A673 (cell line): ENCODE data around the gene PSME3IP1. TPM values are rescaled to one million over a fixed set of nuclear protein-coding genes. Genes with fewer than 3 reads are reported as not detected.

Experiments used
- BruUV-seq: library from RNA; stranded (reverse); fragments of 400-500 nt; replicated peaks from 2 replicates; lab custom pipeline; 2021; lab: Mats Ljungman, UMichigan
- CTCF ChIA-PET: fragments of 300-600 bp; sonication (Branson Sonifier 250); formaldehyde crosslinking; loops from one replicate; lab custom pipeline; 2022; ENCODE audit warnings: antibody characterized with exemption; lab: Charles Lee
- POLR2A ChIA-PET: fragments of 300-600 bp; sonication (Branson Sonifier 250); formaldehyde crosslinking; loops from one replicate; lab custom pipeline; 2022; ENCODE audit warnings: antibody characterized with exemption; ENCODE audit not compliant: low non-redundant PET; lab: Charles Lee
- DNase-seq: peaks from one replicate; pipeline ENCODE4 v3.0.0-alpha.2; 2015; ENCODE audit warnings: low spot score
- H3K27ac ChIP-seq: fragments of 200-600 bp; sonication (generic); 2 replicates; pipeline ENCODE4 v1.5.1; 2016; ENCODE audit warnings: mixed run types, low read depth, mild to moderate bottlenecking, mixed read lengths, antibody characterized with exemption, low read length; ENCODE audit not compliant: poor library complexity, severe bottlenecking
- H3K27me3 ChIP-seq: fragments of 200-600 bp; sonication (generic); replicated peaks from 2 replicates; pipeline ENCODE4 v1.6.1; 2017; ENCODE audit warnings: mixed run types, low read depth, mild to moderate bottlenecking, mixed read lengths, antibody characterized with exemption, low read length; ENCODE audit not compliant: insufficient read depth, poor library complexity
- H3K36me3 ChIP-seq: fragments of 200-600 bp; sonication (generic); 2 replicates; pipeline ENCODE4 v1.6.1; 2016; ENCODE audit warnings: mixed run types, mild to moderate bottlenecking, mixed read lengths, antibody characterized with exemption, low read length; ENCODE audit not compliant: insufficient read depth, poor library complexity, severe bottlenecking
- H3K4me1 ChIP-seq: fragments of 200-600 bp; sonication (generic); 2 replicates; pipeline ENCODE4 v1.6.1; 2017; ENCODE audit warnings: mixed run types, mild to moderate bottlenecking, mixed read lengths, antibody characterized with exemption, low read length; ENCODE audit not compliant: insufficient read depth, poor library complexity, severe bottlenecking
- H3K4me3 ChIP-seq: fragments of 200-600 bp; sonication (generic); 2 replicates; pipeline ENCODE4 v1.5.1; 2016; ENCODE audit warnings: low read depth, mixed run types, mild to moderate bottlenecking, mixed read lengths, low read length; ENCODE audit not compliant: poor library complexity, severe bottlenecking
- H3K9me3 ChIP-seq: fragments of 200-600 bp; sonication (generic); 2 replicates; pipeline ENCODE4 v1.6.1; 2016; ENCODE audit warnings: mixed run types, low read depth, mild to moderate bottlenecking, mixed read lengths, antibody characterized with exemption, low read length; ENCODE audit not compliant: poor library complexity, severe bottlenecking
- EZH2 ChIP-seq: fragments of 200-600 bp; sonication (generic); IDR thresholded peaks from 2 replicates; pipeline ENCODE4 v1.6.1; 2017; ENCODE audit warnings: borderline replicate concordance, low read depth, mild to moderate bottlenecking, mixed read lengths, antibody characterized with exemption, low read length; ENCODE audit not compliant: poor library complexity, severe bottlenecking
- intact Hi-C: fragments of 100-400 bp; cut with micrococcal nuclease; formaldehyde crosslinking; loops from one replicate; pipeline ENCODE4 v1.10.0; 2022; ENCODE audit not compliant: unreplicated experiment
- total RNA-seq: library from RNA; stranded (reverse); gene quantifications from 2 replicates; pipeline ENCODE4 v1.2.3, GENCODE V29; 2021
- TF ChIP-seq, protein P1 (sequence below): fragments of 300-800, 200-600 bp; sonication (generic); conservative IDR thresholded peaks from 2 replicates; pipeline ENCODE4 v1.5.1; 2017; ENCODE audit warnings: low read depth, mild to moderate bottlenecking, antibody characterized with exemption, low read length, moderate library complexity, mixed read lengths

The PSME3IP1 gene
- total RNA-seq, 1 experiment from 2014 or later: 128 TPM

DNA sequence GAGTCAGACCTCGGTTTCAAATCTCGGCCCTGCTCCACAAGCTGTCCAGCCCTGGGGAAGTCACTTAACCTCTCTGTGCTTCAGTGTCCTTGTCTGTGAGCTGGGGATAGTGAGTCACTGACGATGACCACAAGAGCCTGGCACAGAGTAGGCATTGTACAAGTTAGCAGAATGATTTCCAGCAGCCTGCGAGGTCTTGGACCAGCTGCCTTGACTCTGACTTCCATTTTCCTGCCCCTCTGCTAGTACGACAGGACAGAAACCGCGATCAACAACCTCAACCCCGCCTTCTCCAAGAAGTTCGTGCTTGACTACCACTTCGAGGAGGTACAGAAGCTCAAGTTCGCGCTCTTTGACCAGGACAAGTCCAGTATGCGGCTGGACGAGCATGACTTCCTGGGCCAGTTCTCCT, 72.8 kb downstream of the PSME3IP1 start:
- peaks cover 13% of the 10 kb centered on the region for H3K4me1 ChIP-seq
- H3K27me3 ChIP-seq: no peaks in the 10 kb centered on the region
- intact Hi-C loops: no loop called here
- H3K4me3 ChIP-seq: no peak overlapping the region
- TF ChIP-seq EZH2: no peak
- TF ChIP-seq, protein P1, sequence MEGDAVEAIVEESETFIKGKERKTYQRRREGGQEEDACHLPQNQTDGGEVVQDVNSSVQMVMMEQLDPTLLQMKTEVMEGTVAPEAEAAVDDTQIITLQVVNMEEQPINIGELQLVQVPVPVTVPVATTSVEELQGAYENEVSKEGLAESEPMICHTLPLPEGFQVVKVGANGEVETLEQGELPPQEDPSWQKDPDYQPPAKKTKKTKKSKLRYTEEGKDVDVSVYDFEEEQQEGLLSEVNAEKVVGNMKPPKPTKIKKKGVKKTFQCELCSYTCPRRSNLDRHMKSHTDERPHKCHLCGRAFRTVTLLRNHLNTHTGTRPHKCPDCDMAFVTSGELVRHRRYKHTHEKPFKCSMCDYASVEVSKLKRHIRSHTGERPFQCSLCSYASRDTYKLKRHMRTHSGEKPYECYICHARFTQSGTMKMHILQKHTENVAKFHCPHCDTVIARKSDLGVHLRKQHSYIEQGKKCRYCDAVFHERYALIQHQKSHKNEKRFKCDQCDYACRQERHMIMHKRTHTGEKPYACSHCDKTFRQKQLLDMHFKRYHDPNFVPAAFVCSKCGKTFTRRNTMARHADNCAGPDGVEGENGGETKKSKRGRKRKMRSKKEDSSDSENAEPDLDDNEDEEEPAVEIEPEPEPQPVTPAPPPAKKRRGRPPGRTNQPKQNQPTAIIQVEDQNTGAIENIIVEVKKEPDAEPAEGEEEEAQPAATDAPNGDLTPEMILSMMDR: no peak
- peaks cover 3% of the 10 kb centered on the region for H3K36me3 ChIP-seq
- POLR2A ChIA-PET: no interaction called here
- no TSS peak for BruUV-seq
- CTCF ChIA-PET: no interaction called here
- no peaks in the 10 kb centered on the region for H3K9me3 ChIP-seq
- no peak overlapping the region for H3K27ac ChIP-seq
- no peak for DNase-seq

DNA sequence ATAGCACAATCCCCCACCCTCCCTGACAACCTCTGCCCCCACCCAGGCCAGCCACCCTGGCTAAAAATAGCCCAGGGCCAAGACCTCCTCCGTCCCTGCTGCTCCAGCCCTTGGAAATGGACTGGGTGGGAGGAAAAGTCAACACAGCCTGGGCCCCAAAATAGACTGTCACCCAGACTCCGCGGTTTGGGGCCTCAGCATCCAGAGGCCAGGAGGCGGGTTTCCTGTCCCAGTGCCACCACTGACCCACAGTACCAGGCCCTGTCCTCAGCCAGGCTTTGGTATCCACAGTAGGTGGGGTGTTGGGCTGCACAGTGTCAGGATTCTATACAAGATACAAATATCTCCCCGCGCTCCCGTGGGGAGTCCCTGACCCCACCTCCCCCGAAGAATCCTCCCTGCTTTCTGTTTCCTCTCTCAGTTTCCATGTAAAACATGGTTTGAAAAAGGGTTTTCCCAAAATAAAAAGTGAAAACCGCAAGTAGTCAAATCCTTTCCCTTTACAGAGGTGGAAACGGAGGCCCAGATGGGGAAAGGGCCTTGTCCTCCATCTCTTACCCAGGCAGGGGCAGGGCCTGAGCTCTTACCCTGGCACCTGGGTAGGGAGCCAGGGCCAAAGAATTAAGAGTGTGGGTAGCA, 73.3 kb downstream of the PSME3IP1 start:
- peaks cover 13% of the 10 kb centered on the region for H3K4me1 ChIP-seq
- H3K36me3 ChIP-seq: peaks cover 3% of the 10 kb centered on the region
- CTCF ChIA-PET: no interaction called here
- H3K9me3 ChIP-seq: no peaks in the 10 kb centered on the region
- intact Hi-C loops: no loop called here
- DNase-seq: no peak
- no peak for TF ChIP-seq EZH2
- TF ChIP-seq, protein P1: no peak
- no peak overlapping the region for H3K27ac ChIP-seq
- H3K27me3 ChIP-seq: no peaks in the 10 kb centered on the region
- H3K4me3 ChIP-seq: no peak overlapping the region
- no TSS peak for BruUV-seq
- POLR2A ChIA-PET: no interaction called here

DNA sequence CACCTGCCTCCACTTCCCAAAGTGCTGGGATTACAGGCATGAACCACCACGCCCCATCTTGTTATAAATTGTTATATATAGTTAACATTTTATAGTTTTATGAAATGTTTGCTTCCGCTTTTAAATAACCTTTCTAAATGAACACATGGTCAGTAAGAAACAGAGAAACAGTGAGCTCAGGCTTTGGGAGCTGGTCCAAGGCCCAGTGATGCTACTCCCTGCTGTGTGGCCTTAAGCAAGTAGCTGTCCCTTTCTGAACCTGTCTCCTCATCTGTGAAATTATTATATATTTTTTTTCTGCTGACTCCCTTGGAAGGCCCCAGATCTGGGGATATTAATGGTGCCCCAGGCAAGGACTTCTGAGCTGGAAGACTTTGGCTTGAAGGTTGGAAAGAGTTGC, 74.4 kb downstream of the PSME3IP1 start:
- intact Hi-C loops: no loop called here
- CTCF ChIA-PET: no interaction called here
- POLR2A ChIA-PET: no interaction called here

More for the DNA sequence above, 74.4 kb downstream of the PSME3IP1 start:
- no peak overlapping the region for H3K27ac ChIP-seq
- peaks cover 3% of the 10 kb centered on the region for H3K36me3 ChIP-seq
- H3K9me3 ChIP-seq: no peaks in the 10 kb centered on the region
- no TSS peak for BruUV-seq
- no peaks in the 10 kb centered on the region for H3K27me3 ChIP-seq
- no peak for DNase-seq
- no peak for TF ChIP-seq EZH2
- TF ChIP-seq, protein P1: no peak
- no peak overlapping the region for H3K4me3 ChIP-seq
- peaks cover 13% of the 10 kb centered on the region for H3K4me1 ChIP-seq
